ENCODE measurements around the gene BAZ2A. TPM values are rescaled to one million over a fixed set of nuclear protein-coding genes. Genes with fewer than 3 reads are reported as not detected.

Gene BAZ2A
- total and polyA plus RNA-seq, 12 donors = 8.8 to 58.7 (median 42.6) TPM

- peak; percentile 57 to 97 (median 92) for ATAC-seq
- Histone ChIP-seq H3K36me3 (peaks cover 3 to 98% (median 65%) of the 10 kb centered on the region in 9 donors), H3K27ac (peak overlapping the region in 8 of 10 donors; percentile 24 to 71 (median 58)), H3K27me3 (no peaks in the 10 kb centered on the region), H3K9me3 (no peaks in the 10 kb centered on the region), H3K4me3 (no peak overlapping the region), H3K4me1 (peaks cover 7 to 63% (median 49%) of the 10 kb centered on the region in 9 donors)
- intact Hi-C loops (cut with DNase I) = no loop called here
- peak in 1 of 9 donors; percentile 9 for TF ChIP-seq CTCF (IDR thresholded peaks at IDR 0.05)
- 60 to 61% methylated on average over 3 of the region's 3 CpGs for WGBS, 2 donors
- peak in 1 of 2 donors; percentile 38 for DNase-seq
Measured at GRCh38 chr12:56616244-56616643, 13.9 kb downstream of the BAZ2A start.

- TF ChIP-seq CTCF (IDR thresholded peaks at IDR 0.05) = no peak
- Histone ChIP-seq H3K27ac (no peak overlapping the region), H3K27me3 (no peaks in the 10 kb centered on the region), H3K9me3 (no peaks in the 10 kb centered on the region), H3K36me3 (peaks cover 3 to 98% (median 73%) of the 10 kb centered on the region in 9 donors), H3K4me3 (no peak overlapping the region), H3K4me1 (peaks cover 6 to 51% (median 38%) of the 10 kb centered on the region in 9 donors)
- DNase-seq (no peak), ATAC-seq (no peak)
- intact Hi-C loops (cut with DNase I) = no loop called here
- WGBS, 2 donors = 89% methylated on average over 8 of the region's 8 CpGs
Measured at GRCh38 chr12:56614627-56615026, 15.5 kb downstream of the BAZ2A start.

GRCh38 chr12:56604355-56604754 is 25.8 kb downstream of the BAZ2A start:
- 94 to 98% methylated on average over 3 of the region's 3 CpGs for WGBS, 2 donors

GRCh38 chr12:56602239-56602638 is 27.9 kb downstream of the BAZ2A start:
- Histone ChIP-seq H3K9me3 (no peaks in the 10 kb centered on the region), H3K4me1 (peaks cover 0 to 16% (median 6%) of the 10 kb centered on the region in 9 donors), H3K27ac (peak overlapping the region in 5 of 10 donors; percentile 32 to 62 (median 39)), H3K36me3 (peaks cover 35 to 100% (median 95%) of the 10 kb centered on the region in 9 donors), H3K27me3 (no peaks in the 10 kb centered on the region), H3K4me3 (no peak overlapping the region)
- no peak for ATAC-seq
- no peak for TF ChIP-seq CTCF (IDR thresholded peaks at IDR 0.05)
- no peak for DNase-seq
- 81 to 82% methylated on average over 3 of the region's 3 CpGs for WGBS, 2 donors
- intact Hi-C loops (cut with DNase I) = no loop called here

More at GRCh38 chr12:56604355-56604754, 25.8 kb downstream of the BAZ2A start:
- H3K4me1 ChIP-seq = peaks cover 0 to 16% (median 6%) of the 10 kb centered on the region in 9 donors
- TF ChIP-seq CTCF (IDR thresholded peaks at IDR 0.05) = no peak
- H3K36me3 ChIP-seq = peaks cover 27 to 100% (median 98%) of the 10 kb centered on the region in 9 donors
- H3K27ac ChIP-seq = no peak overlapping the region
- DNase-seq = no peak
- no peaks in the 10 kb centered on the region for H3K27me3 ChIP-seq
- H3K4me3 ChIP-seq = no peak overlapping the region
- intact Hi-C loops (cut with DNase I) = no loop called here
- ATAC-seq = peak in 1 of 8 donors; percentile 26
- H3K9me3 ChIP-seq = no peaks in the 10 kb centered on the region
